ENCODE results near the gene SLC22A5. TPM values are rescaled to one million over a fixed set of nuclear protein-coding genes. Genes with fewer than 3 reads are reported as not detected.

Gene SLC22A5
- total and polyA plus RNA-seq, 8 donors = 5.5 to 13.1 (median 7.8) TPM

- ATAC-seq = no peak
- Histone ChIP-seq H3K27me3 (no peaks in the 10 kb centered on the region), H3K4me1 (peaks cover 13 to 50% (median 45%) of the 10 kb centered on the region in 3 donors), H3K9me3 (no peaks in the 10 kb centered on the region), H3K36me3 (no peaks in the 10 kb centered on the region), H3K4me3 (no peak overlapping the region), H3K27ac (no peak overlapping the region)
- intact Hi-C loops (cut with DNase I) = no loop called here
- 86 to 88% methylated on average over 6 of the region's 6 CpGs for WGBS, 2 donors
- DNase-seq = no peak
- no peak for TF ChIP-seq CTCF (IDR thresholded peaks at IDR 0.05)
- FAIRE-seq = no peak
Measured at GRCh38 chr5:132416306-132417009, 46.9 kb downstream of the SLC22A5 start.

DNA sequence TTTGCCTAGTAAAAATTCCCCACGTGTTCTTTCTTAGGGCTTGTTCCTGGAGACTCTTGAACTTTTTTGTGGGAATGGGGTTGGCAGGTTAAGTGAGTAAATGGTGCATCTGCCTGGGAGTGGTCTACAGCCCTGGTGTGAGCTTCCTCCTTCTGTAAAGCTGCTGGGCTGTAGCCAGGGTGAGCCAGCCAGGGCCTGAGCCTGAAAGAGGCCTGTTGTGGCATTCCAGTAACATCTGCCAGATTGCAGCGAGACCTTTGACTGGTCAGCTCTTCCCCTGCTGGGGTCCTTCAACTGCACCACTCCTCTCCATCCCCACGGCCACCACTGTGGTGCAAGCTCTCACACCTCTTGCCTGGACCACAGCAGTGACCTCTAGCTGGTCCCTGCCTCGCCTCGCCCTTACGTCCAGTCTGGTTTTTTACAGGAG, 47.5 kb downstream of the SLC22A5 start:
- 82 to 83% methylated on average over 6 of the region's 6 CpGs for WGBS, 2 donors
- FAIRE-seq = no peak
- TF ChIP-seq CTCF (IDR thresholded peaks at IDR 0.05) = no peak
- Histone ChIP-seq H3K27me3 (no peaks in the 10 kb centered on the region), H3K36me3 (no peaks in the 10 kb centered on the region), H3K4me3 (no peak overlapping the region), H3K27ac (peak overlapping the region in 1 of 4 donors; percentile 31), H3K9me3 (no peaks in the 10 kb centered on the region), H3K4me1 (peaks cover 8 to 46% (median 39%) of the 10 kb centered on the region in 3 donors)
- intact Hi-C loops (cut with DNase I) = no loop called here
- no peak for DNase-seq
- ATAC-seq = no peak

DNA sequence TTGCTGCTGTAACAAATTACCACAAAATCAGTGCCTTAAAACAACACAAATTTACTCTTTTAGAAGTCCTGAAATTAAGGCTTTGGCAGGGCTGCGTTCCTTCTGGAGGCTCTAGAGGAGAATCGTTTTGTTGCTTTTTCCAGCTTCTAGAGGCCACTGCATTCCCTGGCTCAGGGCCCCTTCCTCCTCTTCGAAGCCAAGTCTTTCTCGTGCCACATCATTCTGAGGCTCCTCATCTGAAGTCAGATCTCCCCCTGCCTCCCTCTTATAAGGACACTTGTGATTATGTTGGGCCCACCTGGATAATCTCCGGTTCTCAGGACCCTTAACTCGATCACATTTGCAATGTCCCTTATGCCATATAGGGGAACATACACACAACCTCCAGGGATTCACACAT, 48.0 kb downstream of the SLC22A5 start:
- Histone ChIP-seq H3K9me3 (no peaks in the 10 kb centered on the region), H3K4me1 (peaks cover 8 to 41% (median 38%) of the 10 kb centered on the region in 3 donors), H3K36me3 (no peaks in the 10 kb centered on the region), H3K4me3 (no peak overlapping the region), H3K27me3 (no peaks in the 10 kb centered on the region), H3K27ac (peak overlapping the region in 1 of 4 donors; percentile 31)
- intact Hi-C loops (cut with DNase I) = no loop called here
- FAIRE-seq (no peak), DNase-seq (no peak), ATAC-seq (no peak)
- no peak for TF ChIP-seq CTCF (IDR thresholded peaks at IDR 0.05)
- WGBS, 2 donors = 87 to 88% methylated on average over 6 of the region's 6 CpGs

DNA sequence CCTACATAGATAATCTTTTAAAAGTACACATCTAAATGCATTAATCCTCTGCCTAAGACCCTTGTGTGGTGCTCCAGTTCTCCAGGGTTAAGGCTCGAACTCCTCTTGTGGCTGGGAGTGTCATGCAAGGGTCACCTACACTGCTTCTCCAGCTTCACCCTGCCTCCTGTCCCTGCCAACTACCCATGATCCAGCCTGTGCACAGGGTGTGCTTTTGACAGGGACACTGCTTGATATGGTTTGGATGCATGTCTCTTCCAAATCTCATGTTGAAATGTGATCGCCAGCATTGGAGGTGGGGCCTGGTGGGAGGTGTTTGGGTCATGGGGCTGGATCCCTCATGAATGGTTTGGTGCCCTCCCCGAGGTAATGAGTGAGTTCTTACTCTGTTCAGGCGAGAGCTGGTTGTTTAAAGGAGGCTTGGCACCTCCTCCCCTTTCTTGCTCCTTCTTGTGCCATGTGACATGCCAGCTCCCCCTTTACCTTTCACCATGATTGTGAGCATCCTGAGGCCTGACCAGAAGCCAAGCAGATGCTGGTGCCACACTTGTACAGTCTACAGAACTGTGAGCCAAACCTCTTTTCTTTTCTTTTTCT, 48.5 kb downstream of the SLC22A5 start:
- no peak overlapping the region for H3K4me3 ChIP-seq
- H3K36me3 ChIP-seq = no peaks in the 10 kb centered on the region
- no peak for DNase-seq
- no peak for ATAC-seq
- H3K27ac ChIP-seq = no peak overlapping the region
- H3K4me1 ChIP-seq = peaks cover 13 to 41% (median 38%) of the 10 kb centered on the region in 3 donors
- WGBS, 2 donors = 90 to 96% methylated on average over 4 of the region's 4 CpGs
- no peaks in the 10 kb centered on the region for H3K9me3 ChIP-seq
- no peak for TF ChIP-seq CTCF (IDR thresholded peaks at IDR 0.05)
- intact Hi-C loops (cut with DNase I) = no loop called here
- no peaks in the 10 kb centered on the region for H3K27me3 ChIP-seq
- no peak for FAIRE-seq

DNA sequence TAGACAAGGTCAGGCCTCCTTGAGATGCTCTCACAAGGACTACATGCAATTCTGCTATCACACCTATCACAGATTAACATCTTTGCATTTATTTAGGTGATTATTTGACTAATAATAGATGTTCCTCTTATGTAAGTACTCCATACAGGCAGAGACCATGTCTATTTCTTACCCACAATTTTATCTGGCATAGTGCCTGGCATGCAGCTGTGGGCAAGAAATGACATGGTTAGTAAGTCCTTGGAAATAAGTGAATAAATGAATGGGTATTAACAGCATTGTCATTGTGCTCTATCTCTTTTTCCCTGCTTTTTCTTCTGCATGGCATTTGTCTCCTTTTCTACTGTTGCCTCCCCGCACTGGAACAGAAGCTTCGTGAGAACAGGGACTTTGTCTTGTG, 49.4 kb downstream of the SLC22A5 start:
- ATAC-seq (no peak), FAIRE-seq (no peak), DNase-seq (no peak)
- TF ChIP-seq CTCF (IDR thresholded peaks at IDR 0.05) = no peak
- H3K36me3 ChIP-seq = no peaks in the 10 kb centered on the region
- H3K4me1 ChIP-seq = peaks cover 16 to 41% (median 38%) of the 10 kb centered on the region in 3 donors
- no peaks in the 10 kb centered on the region for H3K9me3 ChIP-seq
- no peak overlapping the region for H3K27ac ChIP-seq
- H3K4me3 ChIP-seq = no peak overlapping the region
- no peaks in the 10 kb centered on the region for H3K27me3 ChIP-seq
- intact Hi-C loops (cut with DNase I) = no loop called here
- 87 to 92% methylated on average over 2 of the region's 2 CpGs for WGBS, 2 donors
